Measurements from ENCODE around the gene UCKL1.

Gene UCKL1

DNA sequence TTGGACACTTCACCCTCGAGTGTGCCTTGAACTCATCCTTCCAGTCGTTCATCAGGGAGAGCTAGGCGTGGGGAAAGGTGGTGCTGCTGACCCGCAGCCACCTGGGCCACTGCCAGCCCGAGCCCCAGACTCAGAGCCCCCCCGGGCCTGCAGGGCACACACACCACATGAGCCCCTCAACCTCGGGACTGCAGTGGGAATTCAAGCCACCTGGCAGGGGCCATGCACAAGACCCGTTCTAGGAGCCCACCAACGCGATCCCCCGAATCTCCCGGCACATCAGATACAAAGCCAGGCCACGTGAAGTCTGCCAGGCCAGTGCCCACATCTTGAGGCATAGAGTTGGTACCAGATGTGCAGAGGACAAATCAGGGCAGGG, 10.7 kb upstream of the UCKL1 start:
- H3K4me3 ChIP-seq (ENCODE audit: low read length), result no peak overlapping the region
- TF ChIP-seq, protein P1, sequence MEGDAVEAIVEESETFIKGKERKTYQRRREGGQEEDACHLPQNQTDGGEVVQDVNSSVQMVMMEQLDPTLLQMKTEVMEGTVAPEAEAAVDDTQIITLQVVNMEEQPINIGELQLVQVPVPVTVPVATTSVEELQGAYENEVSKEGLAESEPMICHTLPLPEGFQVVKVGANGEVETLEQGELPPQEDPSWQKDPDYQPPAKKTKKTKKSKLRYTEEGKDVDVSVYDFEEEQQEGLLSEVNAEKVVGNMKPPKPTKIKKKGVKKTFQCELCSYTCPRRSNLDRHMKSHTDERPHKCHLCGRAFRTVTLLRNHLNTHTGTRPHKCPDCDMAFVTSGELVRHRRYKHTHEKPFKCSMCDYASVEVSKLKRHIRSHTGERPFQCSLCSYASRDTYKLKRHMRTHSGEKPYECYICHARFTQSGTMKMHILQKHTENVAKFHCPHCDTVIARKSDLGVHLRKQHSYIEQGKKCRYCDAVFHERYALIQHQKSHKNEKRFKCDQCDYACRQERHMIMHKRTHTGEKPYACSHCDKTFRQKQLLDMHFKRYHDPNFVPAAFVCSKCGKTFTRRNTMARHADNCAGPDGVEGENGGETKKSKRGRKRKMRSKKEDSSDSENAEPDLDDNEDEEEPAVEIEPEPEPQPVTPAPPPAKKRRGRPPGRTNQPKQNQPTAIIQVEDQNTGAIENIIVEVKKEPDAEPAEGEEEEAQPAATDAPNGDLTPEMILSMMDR (conservative IDR thresholded peaks at IDR 0.05; ENCODE audit: low read length), result no peak
- no peak for DNase-seq (ENCODE audit: low read depth)

DNA sequence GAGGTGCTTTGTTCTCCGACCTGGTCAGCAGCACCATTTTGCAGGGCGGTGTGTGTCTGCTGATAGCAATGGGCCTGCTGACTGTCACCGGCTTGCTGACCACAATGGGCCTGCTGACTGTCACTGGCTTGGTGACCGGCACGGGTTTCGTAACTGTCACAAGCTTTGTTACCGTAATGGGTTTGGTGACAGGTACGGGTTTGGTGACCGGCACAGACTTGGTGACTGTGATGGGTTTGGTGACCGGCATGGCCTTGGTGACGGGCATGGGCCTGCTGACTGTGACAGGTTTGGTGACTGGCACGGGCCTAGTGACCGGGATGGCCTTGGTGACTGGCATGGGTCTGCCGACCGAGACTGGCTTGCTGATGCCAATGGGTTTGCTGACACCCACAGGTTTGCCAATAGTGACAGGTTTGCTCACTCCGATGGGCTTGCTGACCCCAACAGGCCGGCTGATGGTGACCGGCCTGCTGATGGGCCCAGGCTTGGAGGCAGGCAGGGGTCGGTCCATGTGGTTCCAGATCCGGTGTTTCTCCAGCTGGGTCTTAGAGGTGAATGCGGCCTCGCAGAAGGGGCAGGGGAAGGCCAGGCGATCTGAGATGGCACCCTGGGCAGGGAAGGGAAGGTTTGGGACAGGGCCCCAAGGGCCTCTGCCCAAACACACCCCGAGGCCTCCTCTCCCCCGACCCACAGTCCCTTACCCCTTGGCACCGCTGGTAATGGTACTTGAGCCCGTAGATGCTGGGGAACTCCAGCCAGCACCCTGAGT, 10.1 kb upstream of the UCKL1 start:
- TF ChIP-seq, protein P1 (conservative IDR thresholded peaks at IDR 0.05; ENCODE audit: low read length), result no peak
- no peak overlapping the region for H3K4me3 ChIP-seq (ENCODE audit: low read length)
- DNase-seq (ENCODE audit: low read depth), result no peak

DNA sequence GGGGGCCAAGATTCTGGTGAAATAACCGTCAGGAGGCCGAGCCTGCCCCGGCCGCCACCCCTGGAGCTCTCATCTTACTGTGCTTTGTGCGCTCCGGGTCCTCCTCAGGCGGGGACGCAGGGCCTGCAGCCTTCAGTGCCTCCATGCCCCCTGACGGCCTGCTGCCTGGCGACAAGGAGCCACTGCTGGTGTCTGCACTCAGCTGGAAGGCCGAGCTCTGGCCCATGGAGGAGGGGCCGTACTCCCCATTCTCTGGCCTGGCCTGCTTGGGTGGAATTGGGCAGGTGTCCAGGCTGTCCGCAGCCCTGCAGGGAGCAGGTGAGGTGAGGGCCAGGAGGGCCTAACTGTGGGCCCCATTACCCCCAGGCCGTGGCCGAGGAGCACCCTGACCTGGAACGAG, 8.2 kb upstream of the UCKL1 start:
- TF ChIP-seq, protein P1 (conservative IDR thresholded peaks at IDR 0.05; ENCODE audit: low read length), result no peak
- DNase-seq (ENCODE audit: low read depth), result no peak
- H3K4me3 ChIP-seq (ENCODE audit: low read length), result no peak overlapping the region

DNA sequence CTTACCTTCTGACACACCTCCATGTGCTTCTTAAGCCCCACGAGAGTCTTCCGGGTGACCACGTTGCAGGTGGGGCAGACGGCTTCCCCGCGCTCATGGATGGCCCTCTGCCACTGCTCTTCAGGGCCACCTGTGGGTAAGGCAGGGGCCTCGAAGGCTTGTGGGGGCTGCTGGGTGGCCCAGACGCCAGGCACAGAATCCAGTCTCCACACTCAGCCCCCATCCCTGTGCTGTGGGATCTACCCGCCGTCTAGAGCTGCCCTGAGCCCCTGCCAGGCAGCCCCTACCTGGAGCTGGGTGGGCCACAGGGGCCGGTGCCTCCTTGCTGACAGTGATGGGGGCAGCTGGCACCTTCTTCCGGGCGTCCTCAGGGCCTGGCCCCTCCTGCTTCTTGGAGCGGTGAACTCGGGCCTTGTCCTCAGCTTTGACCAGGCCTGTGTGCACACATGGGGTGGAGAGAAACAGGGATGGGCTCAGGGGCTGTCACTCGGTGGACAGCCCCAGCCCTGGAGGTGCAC, 7.6 kb upstream of the UCKL1 start:
- no peak for DNase-seq (ENCODE audit: low read depth)
- H3K4me3 ChIP-seq (ENCODE audit: low read length), result no peak overlapping the region
- TF ChIP-seq, protein P1 (conservative IDR thresholded peaks at IDR 0.05; ENCODE audit: low read length), result no peak

DNA sequence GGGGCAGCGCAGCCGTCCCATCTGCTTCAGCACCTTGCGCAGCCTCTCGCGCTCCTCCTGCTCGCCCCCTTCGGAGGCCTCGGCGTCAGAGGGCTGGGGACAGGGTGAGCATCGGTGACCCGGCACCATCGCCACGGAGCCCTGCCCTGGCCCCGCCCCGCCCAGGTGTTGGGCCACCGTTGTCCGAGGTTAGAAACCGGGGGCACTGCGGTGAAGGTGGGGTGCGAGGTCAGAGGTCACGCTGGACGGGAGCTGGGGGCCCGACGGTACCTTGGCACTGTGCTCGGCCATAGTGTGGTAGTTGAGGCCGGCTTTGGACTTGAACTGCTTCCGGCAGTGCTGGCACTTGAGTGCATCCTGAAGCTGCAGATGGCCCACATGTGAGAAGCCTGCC, 7.1 kb upstream of the UCKL1 start:
- TF ChIP-seq, protein P1 (conservative IDR thresholded peaks at IDR 0.05; ENCODE audit: low read length), result no peak
- no peak overlapping the region for H3K4me3 ChIP-seq (ENCODE audit: low read length)
- DNase-seq (ENCODE audit: low read depth), result no peak

DNA sequence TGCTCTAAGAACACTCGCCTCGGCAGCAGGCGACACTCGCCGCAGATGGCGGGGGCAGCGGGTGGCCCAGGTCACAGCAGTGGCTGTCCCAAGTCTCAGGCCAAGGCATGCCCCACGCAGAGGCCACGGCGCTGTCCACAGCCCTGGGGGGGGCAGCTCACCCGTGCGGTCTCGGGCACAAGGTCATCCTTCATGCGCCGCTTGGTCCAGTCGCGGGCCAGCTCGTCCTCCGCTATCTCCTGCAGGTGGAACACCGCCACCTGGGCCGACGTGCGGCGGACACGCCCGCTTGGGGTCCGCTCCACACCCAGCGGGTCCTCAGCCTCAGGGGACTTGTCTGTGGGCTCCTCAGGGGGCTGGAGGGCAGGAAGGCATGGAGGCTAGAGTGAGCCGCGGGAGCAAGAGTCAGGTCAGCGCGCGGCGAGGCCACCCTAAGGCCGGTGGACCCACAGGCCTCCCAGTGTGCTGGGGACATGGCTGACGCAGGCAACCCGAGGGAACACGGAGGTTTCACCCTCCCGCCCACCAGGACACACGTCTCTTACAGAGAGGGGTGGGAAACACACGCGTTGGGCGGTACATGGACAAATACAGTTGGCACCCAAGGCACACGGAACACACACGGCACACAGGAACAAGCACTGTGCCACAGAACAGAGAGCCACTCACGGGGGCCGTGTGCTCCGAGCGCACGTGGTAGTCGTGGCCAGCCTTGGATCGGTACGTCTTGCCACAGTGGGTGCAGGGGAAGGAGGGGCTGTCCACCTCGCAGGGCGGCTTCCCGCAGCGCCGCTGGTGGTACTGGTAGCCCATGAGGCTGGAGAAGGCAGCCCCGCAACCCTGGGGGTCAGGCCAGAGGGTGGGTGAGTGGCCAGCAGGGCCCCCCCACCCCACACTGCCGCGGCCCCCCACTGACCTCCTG, 6.5 kb upstream of the UCKL1 start:
- DNase-seq (ENCODE audit: low read depth), result no peak
- no peak overlapping the region for H3K4me3 ChIP-seq (ENCODE audit: low read length)
- TF ChIP-seq, protein P1 (conservative IDR thresholded peaks at IDR 0.05; ENCODE audit: low read length), result no peak

Data from AG10803 (cell line).